AG08395 (cell line): ENCODE measurements around the gene NOTCH1.
"Not testable (repeated sequence)": the region's sequence is repeated elsewhere in the genome, so short reads cannot be mapped to it uniquely, and the experiment has no call there.

Experiments used
- DNase-seq: peaks from one replicate; pipeline ENCODE4 v3.0.0; 2012; ENCODE audit warnings: mixed read lengths, low spot score

NOTCH1 gene

GRCh38 chr9:136545965-136546696 lies at the start of gene NOTCH1:
Gene NOTCH1, minus strand, starts transcription at chr9:136546048. Its CDS starts 262 bp downstream, at chr9:136545786.
- DNase-seq = peak; percentile 94

- no peak for DNase-seq
Measured at GRCh38 chr9:136594492-136594891, 48.6 kb upstream of the NOTCH1 start.

GRCh38 chr9:136593581-136593980 lies 47.7 kb upstream of the NOTCH1 start:
- no peak for DNase-seq

GRCh38 chr9:136592666-136593065 lies 46.8 kb upstream of the NOTCH1 start:
- DNase-seq = no peak

DNA sequence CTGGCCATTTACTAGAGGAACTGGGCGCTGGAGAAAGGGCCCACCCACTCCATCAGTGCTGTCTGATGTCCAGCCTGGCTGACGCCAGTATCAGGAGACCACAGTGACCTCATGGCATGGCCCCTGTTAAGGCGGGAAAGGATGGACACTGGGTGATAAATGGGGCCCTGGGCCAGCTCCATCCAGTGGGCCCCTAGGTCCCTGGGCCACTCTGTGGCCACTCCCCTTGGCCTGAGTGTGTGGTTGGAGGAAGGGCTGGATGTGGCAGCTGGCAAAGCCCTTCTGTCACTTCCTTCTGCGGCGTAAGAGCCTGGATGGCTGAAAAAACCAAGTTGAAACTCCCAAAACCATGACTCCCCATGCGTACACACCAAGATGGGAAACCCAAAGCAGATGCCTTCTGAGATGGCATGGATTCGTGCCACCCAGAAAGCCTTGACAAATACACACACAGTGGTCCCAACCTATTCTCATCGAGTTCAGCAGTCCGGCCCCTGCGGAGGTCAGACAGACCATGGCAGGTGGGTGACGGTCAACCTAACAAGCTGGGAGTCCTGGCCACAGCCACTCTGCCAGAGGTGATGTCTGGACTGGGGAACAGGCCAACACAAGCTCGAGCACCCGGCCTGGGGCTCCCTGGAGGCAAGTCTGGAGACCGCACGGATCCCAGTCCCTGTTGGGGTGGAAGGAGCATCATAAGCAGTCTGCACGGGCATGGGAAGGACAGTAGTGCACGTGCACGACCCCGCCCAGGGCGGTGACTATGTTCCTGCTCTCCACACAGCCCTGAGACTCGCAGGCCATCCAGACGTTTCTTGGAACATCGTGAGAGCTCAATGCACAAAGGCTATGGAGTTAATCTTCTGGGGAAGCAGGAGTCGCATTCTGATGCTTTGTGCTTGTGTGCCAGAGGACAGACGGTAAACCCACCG lies 45.2 kb upstream of the NOTCH1 start:
- DNase-seq = no peak

GRCh38 chr9:136589766-136590763 lies 44.2 kb upstream of the NOTCH1 start:
- no peak for DNase-seq

- no peak for DNase-seq
Measured at GRCh38 chr9:136588663-136589464, 43.0 kb upstream of the NOTCH1 start.

- no peak for DNase-seq
Measured at GRCh38 chr9:136587944-136588662, 42.3 kb upstream of the NOTCH1 start.

DNA sequence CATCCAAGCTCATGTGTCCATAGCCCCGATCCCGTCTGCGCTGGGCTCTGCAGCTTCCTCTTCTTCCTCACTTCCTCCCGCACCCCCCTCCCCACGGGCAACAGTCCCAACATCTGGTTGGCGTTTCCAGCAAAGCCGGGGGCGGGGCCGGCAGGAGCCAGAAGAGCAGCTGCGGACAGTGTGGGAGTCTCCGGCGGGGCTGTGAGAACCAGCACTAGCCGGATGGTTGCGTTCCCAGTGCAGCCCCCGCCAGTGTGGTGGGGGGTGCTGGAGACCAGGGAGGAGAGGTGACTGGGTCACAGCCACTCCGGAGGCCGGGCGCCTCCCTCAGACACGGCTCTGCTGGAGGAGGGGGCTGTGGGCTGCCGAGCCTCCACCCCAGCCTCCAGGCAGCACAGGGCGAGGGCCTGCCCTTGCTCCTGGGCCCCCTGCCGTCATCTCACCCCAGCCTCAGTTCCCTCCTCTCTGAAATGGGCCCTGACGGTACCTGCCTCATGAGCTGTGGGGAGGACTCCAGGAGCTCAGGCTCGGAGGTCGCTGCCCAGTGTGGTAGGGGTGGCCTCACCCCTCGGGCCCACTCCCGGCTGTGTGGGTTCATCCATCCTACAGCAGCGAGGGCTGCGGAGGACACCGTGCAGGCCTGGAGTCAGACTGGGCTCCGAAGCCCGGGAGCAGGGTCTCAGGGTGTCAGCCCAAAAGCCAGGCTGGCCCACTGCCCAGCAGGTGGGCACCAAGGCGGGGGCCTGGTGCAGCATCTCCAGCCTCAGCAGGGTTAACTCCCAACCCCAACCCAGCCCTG lies 41.5 kb upstream of the NOTCH1 start:
- DNase-seq = peak; percentile 43

DNA sequence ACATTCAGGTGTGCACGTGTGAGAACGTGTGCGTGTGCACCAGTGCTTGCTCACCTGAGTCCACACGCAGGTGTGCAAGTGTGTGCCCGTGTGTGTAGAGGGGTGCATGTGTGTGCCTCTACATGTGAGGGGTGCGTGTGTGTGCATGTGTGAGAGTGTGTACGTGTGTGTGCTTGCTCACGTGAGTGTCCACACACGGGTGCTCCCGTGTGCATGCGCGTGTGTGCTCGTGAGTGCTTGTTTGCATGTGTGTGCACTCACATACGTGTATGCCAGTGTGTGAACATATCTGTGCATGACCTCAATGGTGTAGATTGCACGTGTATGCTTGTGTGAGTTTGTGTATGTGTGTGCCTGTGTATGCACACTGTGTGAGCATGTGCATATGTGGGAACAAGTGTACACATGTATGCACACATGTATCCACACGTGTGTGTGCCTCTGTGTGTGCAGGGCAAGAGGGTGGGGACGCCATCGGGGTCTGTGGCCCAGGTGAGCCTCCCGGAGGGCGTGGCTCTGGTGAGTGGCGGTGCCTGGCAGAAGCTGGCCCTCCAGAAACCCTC lies 40.6 kb upstream of the NOTCH1 start:
- no peak for DNase-seq

GRCh38 chr9:136585531-136586120 lies 39.8 kb upstream of the NOTCH1 start:
- DNase-seq = no peak

DNA sequence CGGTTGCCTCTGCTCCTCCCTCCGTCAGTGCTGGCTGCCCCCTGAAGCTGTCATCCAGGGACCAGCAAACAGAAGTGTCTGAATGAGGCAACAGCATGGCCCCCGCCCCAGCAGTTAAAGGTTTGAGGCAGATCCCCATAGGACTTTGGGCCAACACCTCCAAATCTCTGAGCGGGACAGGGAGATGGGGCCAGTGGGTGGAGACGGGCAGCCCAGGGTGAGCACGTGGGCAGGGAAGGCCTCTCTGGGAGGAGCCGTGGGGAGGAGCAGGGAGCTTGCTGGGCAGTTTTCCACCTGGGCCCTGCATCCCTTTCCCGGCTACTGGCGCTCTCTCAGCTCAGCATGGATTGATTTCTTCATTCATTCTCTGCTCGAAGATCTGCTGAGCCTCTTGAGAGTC lies 39.1 kb upstream of the NOTCH1 start:
- peak; percentile 48 for DNase-seq

DNA sequence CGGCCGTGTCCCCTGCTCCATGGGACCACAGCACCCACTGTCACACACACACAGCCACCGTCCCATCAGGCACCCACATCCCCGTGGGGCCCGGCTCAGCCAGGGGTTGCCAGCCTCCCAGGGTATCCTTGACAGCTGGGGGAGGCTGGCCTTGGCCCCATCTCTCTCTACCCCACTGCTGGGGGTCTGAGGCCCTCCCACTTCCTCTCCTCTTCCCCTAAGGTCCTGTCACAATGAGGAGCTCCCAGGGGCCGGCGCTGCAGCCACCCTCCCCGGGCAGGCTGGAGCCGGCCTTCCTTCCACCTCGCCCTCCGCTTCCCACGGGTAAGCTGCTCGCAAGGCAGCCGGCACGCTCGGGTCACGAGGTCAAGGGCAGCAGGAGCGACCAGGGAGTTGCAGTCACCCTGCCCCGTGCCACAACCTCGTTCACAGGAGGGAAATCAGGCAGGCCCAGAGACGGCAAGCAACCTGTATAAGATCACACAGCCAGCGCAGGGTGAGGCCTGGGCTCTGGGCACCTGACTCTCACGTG lies 38.6 kb upstream of the NOTCH1 start:
- no peak for DNase-seq

DNA sequence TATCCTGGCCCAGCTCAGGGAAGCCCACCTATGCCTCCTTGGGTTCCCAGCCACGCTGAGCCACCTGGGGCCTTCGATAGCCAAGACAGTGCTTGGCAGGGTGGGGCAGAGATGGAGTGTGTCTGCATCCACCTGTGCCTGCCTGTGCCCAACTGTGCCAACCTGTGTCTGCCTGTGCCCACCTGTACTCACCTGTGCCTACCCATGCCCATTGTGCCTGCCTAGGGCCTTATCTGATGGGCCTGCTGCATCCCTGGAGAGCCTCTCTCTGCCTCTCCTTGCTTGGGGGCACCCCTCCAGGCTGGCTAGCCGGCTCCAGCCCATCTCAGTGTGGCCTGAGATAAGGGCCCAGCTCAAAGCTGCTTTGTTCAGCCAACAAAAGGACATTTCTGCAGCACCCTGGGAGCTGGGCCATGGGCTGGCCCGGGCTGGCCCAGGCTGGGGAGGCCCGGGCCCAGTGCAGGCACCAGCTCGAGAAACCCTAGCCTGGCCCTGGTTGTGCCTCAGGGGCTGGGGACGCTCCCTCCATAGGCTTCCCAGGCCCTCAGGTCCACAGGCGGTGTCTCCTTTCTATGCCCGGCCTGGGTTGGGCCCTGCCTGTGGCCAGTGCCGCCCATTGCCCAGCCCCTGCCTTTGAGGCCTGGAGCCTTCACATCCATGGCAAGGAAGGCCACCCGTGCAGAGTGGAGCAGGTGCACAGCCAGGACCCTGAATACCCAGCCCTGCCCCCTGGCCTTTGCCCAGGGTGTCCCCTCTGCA lies 37.3 kb upstream of the NOTCH1 start:
- DNase-seq = no peak

GRCh38 chr9:136581614-136582447 lies 36.0 kb upstream of the NOTCH1 start:
- DNase-seq = no peak

DNA sequence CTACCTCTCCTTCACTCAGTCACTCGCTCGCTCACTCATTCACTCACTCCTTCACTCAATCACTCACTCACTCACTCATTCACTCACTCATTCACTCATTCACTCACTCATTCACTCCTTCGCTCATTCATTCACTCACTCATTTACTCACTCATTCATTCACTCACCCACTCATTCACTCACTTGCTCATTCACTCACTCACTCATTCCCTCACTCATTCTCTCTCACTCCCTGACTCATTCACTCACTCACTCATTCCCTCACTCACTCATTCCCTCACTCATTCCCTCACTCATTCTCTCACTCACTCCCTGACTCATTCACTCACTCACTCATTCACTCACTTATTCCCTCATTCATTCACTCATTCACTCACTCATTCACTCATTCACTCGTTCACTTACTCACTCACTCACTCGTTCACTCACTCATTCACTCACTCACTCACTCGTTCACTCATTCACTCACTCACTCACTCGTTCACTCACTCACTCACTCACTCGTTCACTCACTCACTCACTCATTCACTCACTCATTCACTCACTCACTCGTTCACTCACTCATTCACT lies 33.9 kb upstream of the NOTCH1 start:
- DNase-seq = not testable (repeated sequence)
